GM19025 (cell line): Measurements from ENCODE around the gene NANOS2.
"Not testable (repeated sequence)": the region's sequence is repeated elsewhere in the genome, so short reads cannot be mapped to it uniquely, and the experiment has no call there.

Experiments used
- ATAC-seq: cut with Tn5 transposase; IDR thresholded peaks from one replicate; pipeline ENCODE4 v1.9.1; 2021; ENCODE audit warnings: mild to moderate bottlenecking, low read depth, moderate library complexity; ENCODE audit not compliant: unreplicated experiment

The NANOS2 gene

DNA sequence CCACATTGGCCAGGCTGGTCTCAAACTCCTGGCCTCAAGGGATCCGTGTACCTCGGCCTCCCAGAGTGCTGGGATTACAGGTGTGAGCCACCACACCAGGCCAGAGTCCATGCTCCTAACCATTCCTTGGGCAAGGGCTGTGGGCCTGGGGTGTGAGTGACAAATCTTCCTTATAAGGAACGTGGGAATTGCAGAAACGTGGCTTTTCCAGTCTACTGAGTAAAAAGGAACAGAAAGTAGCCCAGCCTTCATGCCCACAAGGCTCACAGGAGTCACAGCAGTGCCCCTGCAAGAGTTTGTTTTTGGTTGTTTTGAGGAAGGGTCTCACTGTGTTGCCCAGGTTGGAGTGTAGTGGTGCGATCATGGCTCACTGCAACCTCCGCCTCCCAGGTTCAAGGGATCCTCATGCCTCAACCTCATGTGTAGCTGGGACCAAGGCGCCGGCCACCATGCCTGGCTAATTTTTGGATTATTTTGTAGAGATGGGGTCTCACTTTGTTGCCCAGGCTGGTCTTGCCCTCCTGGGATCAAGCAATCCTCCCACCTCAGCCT is 17.2 kb downstream of the NANOS2 start:
- ATAC-seq = no peak

DNA sequence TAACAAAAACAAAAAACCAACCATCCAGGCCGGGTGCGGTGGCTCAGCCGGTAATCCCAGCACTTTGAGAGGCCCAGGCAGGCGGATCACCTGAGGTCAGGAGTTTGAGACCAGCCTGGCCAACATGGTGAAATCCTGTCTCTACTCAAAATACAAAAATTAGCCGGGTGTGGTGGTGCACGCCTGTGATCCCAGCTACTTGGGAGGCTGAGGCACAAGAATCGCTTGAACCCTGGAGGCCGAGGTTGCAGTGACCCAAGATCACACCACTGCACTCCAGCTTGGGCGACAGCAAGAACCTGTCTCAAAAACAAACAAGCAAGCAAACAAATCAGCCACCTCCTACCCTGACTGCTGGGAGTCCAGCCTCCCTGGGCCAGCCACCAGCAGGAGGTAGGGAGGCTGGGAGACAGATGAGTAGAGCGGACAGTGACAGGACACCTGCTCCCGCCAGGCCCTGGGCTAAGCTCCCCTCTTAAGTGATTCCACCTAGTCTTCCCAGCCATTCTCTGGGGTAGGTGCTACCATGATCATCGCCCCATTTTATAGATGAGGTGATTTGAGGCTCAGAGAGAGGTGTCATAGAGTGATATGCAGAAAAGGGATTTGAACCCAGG is 18.5 kb downstream of the NANOS2 start:
- not testable (repeated sequence) for ATAC-seq

DNA sequence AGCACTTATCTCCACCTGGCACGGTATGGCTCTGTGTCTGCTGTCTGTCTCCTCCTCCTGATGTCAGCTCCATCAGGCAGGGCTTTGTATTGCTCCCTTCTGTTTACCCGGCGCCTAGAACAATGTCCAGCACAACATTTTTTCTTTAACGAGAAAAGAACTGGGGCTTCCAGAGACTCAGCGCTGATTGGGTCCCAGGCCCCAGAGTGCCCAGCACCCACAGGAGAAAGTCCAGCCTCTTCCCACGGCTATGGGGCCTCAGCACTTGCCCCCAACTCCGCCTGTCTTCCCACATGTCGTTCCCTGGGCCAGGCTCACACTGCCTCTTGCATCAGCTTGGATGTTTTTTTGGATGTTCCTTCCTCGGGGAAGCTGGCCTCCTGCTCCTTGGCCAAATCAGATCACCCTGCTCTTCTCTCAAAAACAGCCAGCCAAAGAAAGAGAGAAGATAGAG is 19.0 kb downstream of the NANOS2 start:
- ATAC-seq = no peak

DNA sequence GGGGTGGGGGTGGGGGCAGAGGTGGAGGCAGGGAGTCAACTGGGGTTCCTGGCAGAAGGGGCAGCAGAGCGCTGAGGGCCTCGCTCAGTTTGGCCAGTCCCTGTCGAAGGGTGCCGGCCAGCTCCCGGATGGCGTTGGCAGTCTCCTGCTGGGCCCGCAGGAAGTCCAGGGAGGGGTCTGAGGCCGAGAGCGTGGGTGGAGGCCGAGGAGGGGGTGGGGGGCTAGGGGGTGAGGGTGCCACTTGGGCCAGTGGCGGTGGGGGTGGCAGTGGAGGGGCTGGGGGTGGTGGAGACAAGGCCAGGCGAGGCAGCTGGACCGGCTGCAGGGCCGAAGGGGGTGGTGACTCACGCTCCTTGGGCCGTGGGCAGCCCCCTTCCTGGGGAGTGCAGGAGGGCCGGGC is 23.7 kb downstream of the NANOS2 start:
- ATAC-seq = no peak

DNA sequence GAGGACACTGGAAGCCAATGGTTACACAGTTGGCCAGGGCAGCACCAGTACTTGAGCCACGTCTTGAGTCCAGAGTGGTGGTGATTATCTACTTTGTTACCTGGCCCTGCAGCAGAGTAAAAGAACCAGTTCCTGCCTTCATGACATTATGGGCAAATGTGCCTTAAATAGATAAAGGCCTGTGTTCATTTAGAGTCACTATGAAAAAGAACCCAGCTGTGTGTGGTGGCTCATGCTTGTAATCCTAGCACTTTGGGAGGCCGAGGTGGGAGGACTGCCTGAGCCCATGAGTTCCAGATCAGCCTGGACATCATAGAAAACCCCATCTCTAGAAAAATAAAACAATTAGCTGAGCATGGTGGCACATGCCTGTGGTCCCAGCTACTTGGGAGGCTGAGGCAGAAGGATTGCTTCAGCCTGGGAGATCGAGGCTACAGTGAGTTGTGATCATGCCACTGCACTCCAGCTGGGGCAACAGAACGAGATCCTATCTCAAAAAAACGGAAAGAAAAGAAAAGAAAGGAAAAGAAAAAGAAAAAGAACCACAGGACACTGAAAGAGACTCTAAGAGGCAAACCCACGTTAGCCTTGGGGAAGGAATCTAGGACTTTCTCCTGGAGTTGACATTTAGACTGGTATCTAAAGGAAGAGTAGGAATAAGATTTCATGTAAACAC is 25.2 kb downstream of the NANOS2 start:
- no peak for ATAC-seq

DNA sequence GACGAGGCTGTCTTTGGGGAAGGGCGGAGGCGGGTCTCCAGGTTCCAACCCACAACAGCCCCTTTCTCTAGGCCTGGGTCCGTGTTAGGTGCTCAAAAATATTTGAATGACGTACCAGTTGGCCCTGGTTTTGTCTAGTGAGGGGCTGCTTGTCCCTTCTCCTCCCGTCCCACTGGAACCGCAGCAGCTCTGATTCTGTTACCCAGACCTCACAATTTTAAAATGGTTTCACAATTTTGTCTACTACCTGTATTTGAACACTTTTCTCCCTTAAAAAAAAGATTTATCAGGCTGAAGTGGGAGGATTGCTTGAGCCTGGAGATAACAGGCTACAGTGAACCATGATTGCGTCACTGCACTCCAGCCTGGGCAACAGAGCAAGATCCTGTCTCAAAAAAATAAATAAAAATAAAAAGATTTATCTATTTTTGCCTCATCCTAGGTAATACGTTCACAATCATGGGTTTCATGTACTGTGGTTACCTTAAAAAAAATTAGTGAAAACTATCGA is 27.3 kb downstream of the NANOS2 start:
- no peak for ATAC-seq

DNA sequence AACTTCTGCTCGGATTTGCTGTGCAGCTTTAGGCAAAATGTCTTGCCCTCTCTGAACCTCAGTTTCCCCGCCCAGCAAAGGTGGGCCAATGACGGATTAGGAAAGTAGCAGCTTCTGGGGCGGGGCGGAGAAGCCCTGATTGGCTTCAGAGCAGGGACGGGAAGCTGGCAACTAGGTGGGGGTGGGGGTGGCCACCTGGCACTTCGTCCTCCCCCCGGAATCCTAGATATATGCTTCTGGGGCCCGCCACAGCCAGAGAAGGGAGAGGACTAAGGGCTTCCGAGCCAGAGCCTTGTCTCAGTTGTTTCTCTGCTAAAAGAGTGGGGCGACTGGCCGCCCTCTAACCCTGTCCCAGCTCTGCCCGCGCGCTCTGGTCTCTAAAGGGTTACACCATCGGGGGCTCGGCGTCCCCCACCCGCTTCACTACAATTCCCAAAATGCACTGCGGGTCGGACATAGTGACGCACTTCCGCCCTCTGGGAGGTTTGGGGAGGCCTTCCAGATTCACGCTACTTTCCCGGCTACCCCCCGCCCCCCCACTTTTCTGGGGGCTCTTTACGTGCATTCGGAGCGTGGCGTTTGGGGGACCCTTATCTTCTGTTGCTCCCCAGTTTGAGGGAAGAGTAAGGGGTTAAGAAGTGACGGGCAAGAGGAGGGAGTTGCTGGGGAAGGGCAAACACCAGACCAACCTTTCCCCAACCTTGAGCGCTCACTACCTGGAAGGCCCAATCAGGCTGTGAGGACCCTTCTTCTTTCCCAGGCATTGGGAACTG is 28.0 kb downstream of the NANOS2 start:
- ATAC-seq = peak; percentile 43

DNA sequence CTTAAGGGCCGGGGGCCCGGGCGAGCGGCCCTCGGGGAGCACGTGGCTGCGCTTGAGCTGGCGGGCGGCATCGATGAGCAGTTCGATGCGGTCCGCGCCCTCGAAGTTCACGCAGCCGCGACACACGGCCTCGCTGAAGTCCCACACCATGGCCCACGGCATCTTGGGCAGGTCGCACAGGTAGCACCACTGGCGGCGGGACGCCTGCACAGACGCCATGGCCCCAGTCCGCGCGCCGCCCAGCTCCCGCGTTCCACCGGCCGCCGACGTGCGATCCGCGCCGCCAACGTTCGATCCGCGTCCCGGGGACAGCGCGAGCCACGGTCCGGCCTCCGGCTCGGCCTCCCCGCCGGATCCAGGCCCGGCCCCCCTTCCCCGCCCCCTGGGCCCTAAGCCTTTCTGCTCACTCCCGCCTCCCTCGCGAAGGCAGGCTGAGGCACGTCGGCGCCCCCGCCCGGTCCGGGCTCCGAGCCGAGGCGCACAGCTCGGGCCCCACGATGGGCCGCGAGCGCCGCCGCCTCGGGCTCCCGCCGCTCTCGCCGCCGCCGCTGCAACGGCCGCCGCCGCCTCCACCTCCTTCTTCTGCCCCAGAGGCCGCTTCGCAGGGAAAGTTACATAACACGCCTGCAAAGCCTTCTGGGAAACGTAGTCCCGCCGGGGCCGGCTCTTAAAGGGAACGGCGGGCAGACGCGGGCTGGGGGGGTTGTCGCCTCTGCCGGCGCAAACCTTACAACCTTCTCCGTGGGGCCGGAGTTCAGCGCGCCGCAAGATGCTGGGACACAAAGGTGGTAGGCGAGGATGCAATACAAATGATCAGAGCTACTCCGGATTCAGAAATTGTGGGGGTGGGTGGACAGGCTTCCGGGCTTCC is 28.8 kb downstream of the NANOS2 start, which contains the start of gene IRF2BP1:
IRF2BP1 (minus strand) TSS at position 586 of the 871 bp plus-strand sequence; CDS start at position 219, 367 bp downstream.
- peak; percentile 45 for ATAC-seq

DNA sequence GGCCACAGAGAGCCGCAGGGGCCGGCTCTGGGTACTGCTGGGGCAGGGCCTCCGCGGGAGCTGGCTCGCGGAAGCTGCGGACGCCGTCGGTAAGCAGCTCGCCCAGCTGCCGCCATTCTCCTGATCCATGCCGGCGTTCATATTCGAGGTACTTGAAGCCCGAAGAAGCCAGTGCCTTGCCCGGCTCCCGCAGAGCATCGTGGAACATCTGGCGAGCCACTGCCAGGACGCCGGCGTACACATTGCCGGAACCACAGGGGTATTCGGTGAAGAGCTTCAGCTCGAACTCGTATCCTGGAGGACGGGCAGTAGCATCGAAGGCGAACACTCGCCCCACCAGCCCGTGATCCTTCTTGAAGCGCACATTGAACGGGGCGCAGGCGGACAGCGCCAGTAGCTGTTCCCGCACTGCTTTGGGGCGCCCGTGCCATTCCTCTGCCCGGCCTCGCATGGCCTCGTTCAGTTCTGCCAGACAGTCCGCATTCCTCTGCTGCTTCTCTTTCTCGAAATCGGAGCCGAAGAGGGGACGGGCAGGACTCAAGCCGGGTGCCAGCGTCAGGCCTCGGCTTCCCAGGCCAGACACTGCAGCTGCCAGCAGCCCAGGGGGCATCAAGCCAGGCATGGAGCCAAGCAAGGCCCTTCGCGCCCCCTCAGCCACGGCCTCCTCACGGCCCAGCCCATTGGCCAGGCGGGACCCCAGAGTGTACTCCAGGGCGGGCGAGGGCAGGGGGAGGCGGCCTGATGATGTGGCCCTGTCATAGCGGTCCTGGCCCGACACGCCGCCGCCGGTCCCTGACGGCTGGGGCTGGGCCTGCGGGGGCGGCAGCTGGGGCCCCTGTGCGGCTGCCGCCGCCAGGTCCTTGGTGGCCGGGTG is 29.7 kb downstream of the NANOS2 start:
- peak; percentile 2 for ATAC-seq

DNA sequence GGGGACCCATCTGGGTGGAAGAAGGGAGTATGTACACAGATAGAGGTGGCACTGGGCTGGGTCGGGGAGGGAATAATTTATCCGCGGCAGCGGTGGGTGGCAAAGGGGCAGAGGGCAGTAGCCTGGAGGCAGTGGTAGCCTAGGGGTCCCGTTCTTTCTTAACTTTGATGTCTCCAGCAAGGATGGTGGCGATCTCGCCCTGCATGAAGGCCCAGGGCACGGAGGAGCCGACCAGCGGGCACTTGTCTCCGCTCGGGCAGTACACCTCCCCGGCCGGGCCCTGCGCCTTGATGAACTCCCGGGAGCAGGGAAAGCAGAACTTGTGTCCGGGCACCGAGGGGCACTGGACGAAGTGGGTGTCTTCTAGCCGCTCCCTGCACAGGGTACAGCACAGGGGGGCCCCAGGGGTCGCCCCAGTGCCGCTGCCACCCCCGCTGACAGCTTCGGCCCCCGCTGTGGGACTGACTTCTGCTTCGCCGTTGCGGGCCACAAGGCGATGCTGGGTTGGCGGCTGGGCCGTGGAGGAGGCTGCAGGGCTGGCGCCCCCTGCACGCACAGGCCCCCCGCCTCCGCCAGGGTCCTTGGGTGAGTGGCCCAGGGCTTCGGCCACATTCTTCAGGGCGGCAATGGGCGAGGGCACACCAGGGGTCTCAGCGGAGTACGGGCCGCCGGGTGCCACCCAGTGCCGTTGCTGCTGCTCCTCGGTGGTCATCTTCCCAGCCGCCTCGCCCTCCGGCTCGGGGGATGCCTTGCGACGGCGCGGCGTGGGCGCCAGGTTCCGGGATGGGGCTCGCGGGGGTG is 30.5 kb downstream of the NANOS2 start:
- no peak for ATAC-seq

DNA sequence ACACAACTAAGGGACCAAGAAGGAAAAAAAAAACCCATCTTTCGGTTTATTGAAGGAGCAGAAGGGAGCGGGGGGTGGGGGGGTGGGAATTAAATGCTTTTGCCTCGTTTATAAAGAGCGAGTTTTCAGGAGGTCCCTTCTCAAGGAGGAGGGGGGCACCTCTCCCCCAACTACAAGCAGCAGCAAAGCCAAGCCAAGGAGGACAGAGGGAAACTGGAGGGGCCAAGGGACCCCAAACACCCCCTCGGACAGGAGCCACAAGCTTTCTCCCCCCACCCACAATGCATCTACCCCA is 31.0 kb downstream of the NANOS2 start:
- ATAC-seq = no peak

DNA sequence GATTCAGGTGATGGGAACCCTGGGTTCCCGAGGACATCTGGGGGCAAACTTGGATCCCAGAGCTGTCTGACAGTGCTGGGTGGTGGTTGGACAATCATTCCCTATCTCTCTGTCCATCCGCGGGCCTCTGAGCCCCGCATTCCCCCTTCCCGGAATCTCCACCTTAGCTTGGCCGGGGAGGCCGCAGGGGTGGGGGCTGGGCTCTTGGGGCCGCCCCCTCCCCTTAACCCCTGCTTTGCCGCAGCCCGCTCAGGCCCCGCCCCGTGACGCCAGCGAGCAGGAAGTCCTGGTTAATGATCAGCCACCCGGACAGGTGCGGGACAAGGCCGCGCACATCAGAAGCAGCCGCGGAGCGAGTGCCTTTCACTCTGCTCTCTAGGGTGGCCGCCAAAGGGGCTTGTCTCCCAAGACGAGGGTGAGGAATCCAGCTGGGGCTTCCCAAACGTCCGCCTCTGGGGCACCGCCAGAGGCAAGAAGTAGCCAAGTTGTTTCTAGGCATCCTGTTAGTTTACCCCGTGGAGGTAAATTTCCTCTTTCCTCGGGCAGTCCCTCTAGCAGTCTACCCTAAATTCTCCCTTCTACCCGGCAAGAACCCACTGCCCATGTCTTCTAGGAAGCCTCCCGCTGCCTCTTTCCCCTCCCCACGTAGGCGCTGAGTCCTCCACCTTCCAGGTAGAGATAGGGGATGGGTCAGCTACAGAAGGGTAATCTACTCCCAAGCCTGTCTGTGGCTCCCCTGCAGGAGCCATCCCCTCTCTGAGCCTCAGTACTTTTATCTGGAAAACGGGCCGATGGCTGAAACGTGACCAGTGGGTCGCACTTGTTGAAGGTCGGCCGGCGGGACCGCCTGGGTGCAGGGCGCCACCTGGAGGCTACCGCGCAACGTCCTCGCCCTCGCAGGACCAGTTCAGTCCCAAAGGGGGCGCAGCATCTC is 31.7 kb downstream of the NANOS2 start:
- ATAC-seq = no peak

DNA sequence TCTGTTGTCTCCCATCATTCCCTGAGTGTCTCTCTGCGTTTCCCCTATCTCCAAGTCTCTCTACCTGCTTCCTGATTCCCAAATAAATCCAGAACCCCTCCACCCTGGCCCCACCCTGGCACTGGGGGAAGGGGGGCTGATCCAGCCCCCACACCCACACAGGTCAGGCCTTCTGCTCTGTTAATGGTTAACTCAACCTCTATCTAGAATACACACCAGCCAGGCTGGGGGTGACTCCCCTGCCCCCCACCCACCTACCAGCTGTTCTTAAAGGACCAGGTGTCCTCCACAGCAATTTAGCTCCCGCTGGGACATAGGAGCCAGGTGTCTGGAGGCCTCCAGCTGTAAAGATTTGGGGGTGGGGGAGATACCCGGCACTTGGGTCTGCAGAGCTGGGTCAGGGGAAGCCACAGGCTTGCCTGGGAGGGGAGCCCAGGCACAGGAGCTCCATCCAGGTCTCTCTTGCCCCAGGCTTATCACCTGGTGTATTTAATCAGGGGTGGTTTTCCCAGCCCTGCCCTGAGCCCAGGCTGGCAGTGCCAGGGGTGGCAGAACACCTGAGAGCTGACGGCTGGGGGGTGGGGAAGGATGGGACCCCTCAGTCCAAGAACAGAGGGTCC is 32.6 kb downstream of the NANOS2 start:
- ATAC-seq = no peak

DNA sequence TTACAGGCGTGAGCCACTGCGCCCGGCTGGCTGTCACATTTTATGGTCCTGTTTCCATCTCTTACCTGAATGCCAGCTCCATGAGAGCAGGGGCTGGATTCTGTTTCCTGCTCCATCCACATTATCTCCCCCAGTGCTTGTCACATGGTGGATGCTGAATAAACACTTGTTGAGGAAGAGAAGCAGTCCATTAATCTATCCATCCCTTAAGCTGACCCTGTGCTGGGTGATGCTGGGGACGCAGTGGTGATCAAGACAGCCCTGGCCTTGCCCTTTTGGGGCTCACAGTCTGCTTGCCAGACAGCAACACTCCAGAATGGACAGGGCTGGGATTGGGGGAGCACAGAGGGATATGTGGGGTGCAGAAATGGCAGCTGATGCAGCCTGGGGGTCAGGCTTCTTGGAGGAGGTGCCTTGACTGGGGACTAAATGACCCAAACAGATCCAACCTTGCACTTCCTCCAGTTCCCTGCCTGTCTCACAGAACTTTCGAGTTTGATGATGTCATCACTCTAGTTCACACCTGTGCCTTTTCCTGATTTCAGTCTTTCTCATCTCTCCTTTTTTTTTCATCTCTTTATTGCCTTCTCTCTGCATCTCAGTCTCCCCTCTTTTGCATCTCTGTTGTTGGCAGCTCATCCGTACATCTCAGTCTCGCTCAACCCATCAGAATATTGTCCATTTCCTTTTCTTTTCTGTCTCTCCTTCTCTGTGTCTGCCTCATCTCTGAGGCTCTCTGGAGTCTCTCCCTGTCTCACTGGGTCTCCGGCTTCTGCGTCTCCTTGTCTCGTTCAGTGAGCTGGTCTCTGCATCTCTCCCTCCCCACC is 33.3 kb downstream of the NANOS2 start:
- no peak for ATAC-seq

DNA sequence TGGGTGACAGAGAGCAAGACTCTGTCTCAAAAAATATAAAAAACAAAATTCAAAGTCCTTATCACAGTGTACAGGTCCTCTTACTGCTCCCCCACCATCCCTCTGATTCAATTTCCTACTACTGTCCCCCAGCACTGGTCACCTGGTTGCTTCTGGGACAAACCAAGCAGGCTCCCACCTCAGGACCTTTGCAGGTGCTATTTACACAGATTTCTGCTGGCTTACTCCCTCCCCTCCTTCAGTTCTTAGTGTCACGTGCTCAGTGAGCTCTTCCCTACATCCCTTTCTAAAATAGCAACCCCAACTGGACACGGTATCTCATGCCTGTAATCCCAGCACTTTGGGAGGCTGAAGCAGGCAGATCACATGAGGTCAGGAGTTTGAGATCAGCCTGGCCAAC is 34.6 kb downstream of the NANOS2 start:
- ATAC-seq = no peak

DNA sequence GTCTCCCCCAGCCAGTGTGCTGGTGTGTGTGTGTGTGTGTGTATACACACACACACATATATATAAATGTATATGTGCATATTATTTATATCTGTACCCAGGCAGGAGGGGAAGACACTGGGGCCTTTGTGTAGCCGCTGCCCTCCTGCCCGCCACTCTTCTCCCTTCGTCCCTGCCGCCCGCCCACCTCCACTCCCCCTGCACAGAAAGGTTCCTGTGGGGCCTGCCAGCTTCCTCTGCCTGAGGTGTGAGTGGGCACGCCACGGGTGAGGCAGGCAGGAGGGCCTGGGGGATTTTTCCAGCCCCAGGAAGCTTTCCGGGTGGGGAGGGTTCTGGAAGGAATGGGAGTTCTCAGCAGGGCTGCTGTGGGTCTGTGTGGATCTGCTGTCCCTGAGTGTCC is 35.5 kb downstream of the NANOS2 start:
- ATAC-seq = no peak
